HEK293 (cell line): ENCODE data around the gene ZNF865.
A peak's percentile ranks its signal among the peaks of the same experiment; 100 is the strongest.

Experiments
- CTCF ChIA-PET: fragments of 350-600 bp; formaldehyde crosslinking; extraction: SDS; loops from one replicate; lab custom pipeline; 2021; ENCODE audit warnings: antibody characterized with exemption; lab: Yijun Ruan, JAX
- POLR2A ChIA-PET: fragments of 300-600 bp; formaldehyde crosslinking; extraction: SDS; loops from one replicate; lab custom pipeline; 2020; ENCODE audit warnings: antibody characterized with exemption, inconsistent platforms; lab: Yijun Ruan, JAX
- H3K27ac ChIP-seq: fragments of 200-500 bp; sonication (Bioruptor generic); 2 replicates; pipeline ENCODE4 v1.5.1; 2014; ENCODE audit warnings: low read depth, low read length, control low read depth, inconsistent platforms; ENCODE audit errors: extremely low read depth
- H3K36me3 ChIP-seq, 2 experiments: fragments of 200-500 bp in 1 of 2; sonication (Bioruptor generic) in 1 of 2; 1 replicate in 1 of 2; 2 replicates in 1 of 2; pipeline ENCODE4 v1.5.1; 2014 to 2017; ENCODE audit warnings: inconsistent platforms in 2 of 2, low read length in 2 of 2; ENCODE audit not compliant: control insufficient read depth in 2 of 2, insufficient read depth in 1 of 2
- H3K4me1 ChIP-seq: fragments of 200-500 bp; sonication (Bioruptor generic); 2 replicates; pipeline ENCODE4 v1.5.1; 2014; ENCODE audit warnings: mild to moderate bottlenecking, low read length, inconsistent platforms; ENCODE audit not compliant: control insufficient read depth, insufficient read depth
- H3K4me3 ChIP-seq: 2 replicates; pipeline ENCODE4 v1.5.1; 2011; ENCODE audit warnings: low read depth, mild to moderate bottlenecking, control low read depth, low read length, moderate library complexity
- H3K9me3 ChIP-seq: fragments of 200-500 bp; sonication (Bioruptor generic); 2 replicates; pipeline ENCODE4 v1.5.1; 2014; ENCODE audit warnings: low read depth, low read length, inconsistent platforms; ENCODE audit not compliant: control insufficient read depth, insufficient read depth
- BCL11A ChIP-seq: fragments of 450-650 bp; formaldehyde crosslinking; IDR thresholded peaks from 2 replicates; pipeline ENCODE4 v1.5.1; 2016; ENCODE audit warnings: low read depth, missing biosample characterization, missing genetic modification characterization
- KLF7 ChIP-seq: fragments of 450-650 bp; formaldehyde crosslinking; IDR thresholded peaks from 2 replicates; pipeline ENCODE4 v1.5.1; 2016; ENCODE audit warnings: missing biosample characterization, missing genetic modification characterization, borderline replicate concordance
- OSR2 ChIP-seq: fragments of 450-650 bp; formaldehyde crosslinking; IDR thresholded peaks from 2 replicates; pipeline ENCODE4 v1.5.1; 2016; ENCODE audit warnings: missing biosample characterization, missing genetic modification characterization
- SP2 ChIP-seq: fragments of 450-650 bp; formaldehyde crosslinking; IDR thresholded peaks from 2 replicates; pipeline ENCODE4 v1.5.1; 2016; ENCODE audit warnings: missing biosample characterization, missing genetic modification characterization
- SP3 ChIP-seq: fragments of 450-650 bp; formaldehyde crosslinking; IDR thresholded peaks from 2 replicates; pipeline ENCODE4 v1.5.1; 2016; ENCODE audit warnings: missing biosample characterization, missing genetic modification characterization
- ZFP69B ChIP-seq: fragments of 450-650 bp; formaldehyde crosslinking; IDR thresholded peaks from 2 replicates; pipeline ENCODE4 v1.5.1; 2016; ENCODE audit warnings: missing biosample characterization, missing genetic modification characterization
- ZNF169 ChIP-seq: fragments of 450-650 bp; formaldehyde crosslinking; IDR thresholded peaks from 2 replicates; pipeline ENCODE4 v1.5.1; 2016; ENCODE audit warnings: missing biosample characterization, missing genetic modification characterization
- ZNF18 ChIP-seq: fragments of 450-650 bp; formaldehyde crosslinking; IDR thresholded peaks from 2 replicates; pipeline ENCODE4 v1.5.1; 2016; ENCODE audit warnings: missing biosample characterization, missing genetic modification characterization
- ZNF19 ChIP-seq: fragments of 450-650 bp; formaldehyde crosslinking; IDR thresholded peaks from 2 replicates; pipeline ENCODE4; 2016; ENCODE audit warnings: missing biosample characterization, missing genetic modification characterization, low read depth
- ZNF23 ChIP-seq: fragments of 450-650 bp; formaldehyde crosslinking; IDR thresholded peaks from 2 replicates; pipeline ENCODE4 v1.5.1; 2016; ENCODE audit warnings: missing biosample characterization, missing genetic modification characterization, borderline replicate concordance
- ZNF335 ChIP-seq: fragments of 450-650 bp; formaldehyde crosslinking; conservative IDR thresholded peaks from 2 replicates; pipeline ENCODE4 v1.5.1; 2016; ENCODE audit warnings: missing biosample characterization, missing genetic modification characterization
- ZNF362 ChIP-seq: fragments of 450-650 bp; formaldehyde crosslinking; IDR thresholded peaks from 2 replicates; pipeline ENCODE4 v1.5.1; 2016; ENCODE audit warnings: missing biosample characterization, missing genetic modification characterization
- ZNF654 ChIP-seq: fragments of 450-650 bp; formaldehyde crosslinking; IDR thresholded peaks from 2 replicates; pipeline ENCODE4 v1.5.1; 2016; ENCODE audit warnings: low read depth, missing biosample characterization, missing genetic modification characterization
- ZNF704 ChIP-seq: fragments of 450-650 bp; formaldehyde crosslinking; IDR thresholded peaks from 2 replicates; pipeline ENCODE4 v1.5.1; 2016; ENCODE audit warnings: missing biosample characterization, missing genetic modification characterization
- ZNF76 ChIP-seq: fragments of 450-650 bp; formaldehyde crosslinking; IDR thresholded peaks from 2 replicates; pipeline ENCODE4; 2016; ENCODE audit warnings: low read depth, missing biosample characterization, missing genetic modification characterization, borderline replicate concordance
- TF ChIP-seq, protein P1 (sequence below): fragments of 450-650 bp; formaldehyde crosslinking; IDR thresholded peaks from 2 replicates; pipeline ENCODE4 v1.5.1; 2016; ENCODE audit warnings: missing biosample characterization, missing genetic modification characterization, low read depth
- TF ChIP-seq, protein P2 (sequence below): fragments of 450-650 bp; formaldehyde crosslinking; IDR thresholded peaks from 2 replicates; pipeline ENCODE4 v1.5.1; 2016; ENCODE audit warnings: missing biosample characterization, missing genetic modification characterization
- TF ChIP-seq, protein P3 (sequence below): fragments of 450-650 bp; formaldehyde crosslinking; IDR thresholded peaks from 2 replicates; pipeline ENCODE4 v1.5.1; 2016; ENCODE audit warnings: missing biosample characterization, missing genetic modification characterization
- TF ChIP-seq, protein P4 (sequence below): fragments of 450-650 bp; formaldehyde crosslinking; IDR thresholded peaks from 2 replicates; pipeline ENCODE4 v1.5.1; 2017; ENCODE audit warnings: missing biosample characterization, missing genetic modification characterization

The ZNF865 gene

DNA sequence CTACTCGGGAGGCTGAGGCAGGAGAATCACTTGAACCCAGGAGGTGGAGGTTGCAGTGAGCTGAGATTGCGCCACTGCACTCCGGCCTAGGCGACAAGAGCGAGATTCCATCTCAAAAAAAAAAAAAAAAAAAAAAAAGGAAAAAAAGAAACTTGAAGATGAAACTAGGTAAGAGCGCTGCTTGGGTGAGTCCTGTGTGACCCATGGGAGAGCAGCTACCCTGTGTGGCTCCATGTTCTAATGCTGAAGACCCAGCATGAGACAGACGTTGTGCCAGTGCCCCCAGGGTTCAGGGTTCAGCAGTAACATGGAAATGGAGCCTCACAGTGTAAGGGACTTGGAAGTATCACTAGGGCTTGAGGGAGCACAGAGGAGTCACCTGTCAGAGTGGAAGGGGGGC is 13.0 kb downstream of the ZNF865 start:
- Histone ChIP-seq H3K27ac (no peak overlapping the region), H3K4me1 (no peaks in the 10 kb centered on the region; the same call in 1 of the 2 replicates)
- POLR2A ChIA-PET: interaction anchor here (0.6 to 9.1 kb wide), 9 partner anchors 13 to 529 kb away, joined by 3 to 75 read pairs (median 4); partner anchors contain the start of genes FIZ1, ZNF579 and ZNF865

GRCh38 chr19:55619286-55619685 is 13.8 kb downstream of the ZNF865 start:
- no peak for TF ChIP-seq ZNF169 (tag by site-specific recombination)
- TF ChIP-seq SP2: no peak
- TF ChIP-seq ZNF23 (tag by site-specific recombination): no peak
- no peak for TF ChIP-seq ZNF19 (tag by site-specific recombination)
- no peak for TF ChIP-seq SP3 (tag by site-specific recombination)
- no peak for TF ChIP-seq ZNF18 (tag by site-specific recombination)
- no peak for TF ChIP-seq KLF7 (tag by site-specific recombination)
- no peak for TF ChIP-seq ZNF654 (tag by site-specific recombination)
- TF ChIP-seq ZFP69B (tag by site-specific recombination): no peak
- TF ChIP-seq, protein P1, sequence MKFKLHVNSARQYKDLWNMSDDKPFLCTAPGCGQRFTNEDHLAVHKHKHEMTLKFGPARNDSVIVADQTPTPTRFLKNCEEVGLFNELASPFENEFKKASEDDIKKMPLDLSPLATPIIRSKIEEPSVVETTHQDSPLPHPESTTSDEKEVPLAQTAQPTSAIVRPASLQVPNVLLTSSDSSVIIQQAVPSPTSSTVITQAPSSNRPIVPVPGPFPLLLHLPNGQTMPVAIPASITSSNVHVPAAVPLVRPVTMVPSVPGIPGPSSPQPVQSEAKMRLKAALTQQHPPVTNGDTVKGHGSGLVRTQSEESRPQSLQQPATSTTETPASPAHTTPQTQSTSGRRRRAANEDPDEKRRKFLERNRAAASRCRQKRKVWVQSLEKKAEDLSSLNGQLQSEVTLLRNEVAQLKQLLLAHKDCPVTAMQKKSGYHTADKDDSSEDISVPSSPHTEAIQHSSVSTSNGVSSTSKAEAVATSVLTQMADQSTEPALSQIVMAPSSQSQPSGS: no peak
- TF ChIP-seq ZNF704 (tag by site-specific recombination): no peak
- TF ChIP-seq, protein P2, sequence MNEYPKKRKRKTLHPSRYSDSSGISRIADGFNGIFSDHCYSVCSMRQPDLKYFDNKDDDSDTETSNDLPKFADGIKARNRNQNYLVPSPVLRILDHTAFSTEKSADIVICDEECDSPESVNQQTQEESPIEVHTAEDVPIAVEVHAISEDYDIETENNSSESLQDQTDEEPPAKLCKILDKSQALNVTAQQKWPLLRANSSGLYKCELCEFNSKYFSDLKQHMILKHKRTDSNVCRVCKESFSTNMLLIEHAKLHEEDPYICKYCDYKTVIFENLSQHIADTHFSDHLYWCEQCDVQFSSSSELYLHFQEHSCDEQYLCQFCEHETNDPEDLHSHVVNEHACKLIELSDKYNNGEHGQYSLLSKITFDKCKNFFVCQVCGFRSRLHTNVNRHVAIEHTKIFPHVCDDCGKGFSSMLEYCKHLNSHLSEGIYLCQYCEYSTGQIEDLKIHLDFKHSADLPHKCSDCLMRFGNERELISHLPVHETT (tag by site-specific recombination): no peak
- no peak for TF ChIP-seq OSR2 (tag by site-specific recombination)
- TF ChIP-seq, protein P3, sequence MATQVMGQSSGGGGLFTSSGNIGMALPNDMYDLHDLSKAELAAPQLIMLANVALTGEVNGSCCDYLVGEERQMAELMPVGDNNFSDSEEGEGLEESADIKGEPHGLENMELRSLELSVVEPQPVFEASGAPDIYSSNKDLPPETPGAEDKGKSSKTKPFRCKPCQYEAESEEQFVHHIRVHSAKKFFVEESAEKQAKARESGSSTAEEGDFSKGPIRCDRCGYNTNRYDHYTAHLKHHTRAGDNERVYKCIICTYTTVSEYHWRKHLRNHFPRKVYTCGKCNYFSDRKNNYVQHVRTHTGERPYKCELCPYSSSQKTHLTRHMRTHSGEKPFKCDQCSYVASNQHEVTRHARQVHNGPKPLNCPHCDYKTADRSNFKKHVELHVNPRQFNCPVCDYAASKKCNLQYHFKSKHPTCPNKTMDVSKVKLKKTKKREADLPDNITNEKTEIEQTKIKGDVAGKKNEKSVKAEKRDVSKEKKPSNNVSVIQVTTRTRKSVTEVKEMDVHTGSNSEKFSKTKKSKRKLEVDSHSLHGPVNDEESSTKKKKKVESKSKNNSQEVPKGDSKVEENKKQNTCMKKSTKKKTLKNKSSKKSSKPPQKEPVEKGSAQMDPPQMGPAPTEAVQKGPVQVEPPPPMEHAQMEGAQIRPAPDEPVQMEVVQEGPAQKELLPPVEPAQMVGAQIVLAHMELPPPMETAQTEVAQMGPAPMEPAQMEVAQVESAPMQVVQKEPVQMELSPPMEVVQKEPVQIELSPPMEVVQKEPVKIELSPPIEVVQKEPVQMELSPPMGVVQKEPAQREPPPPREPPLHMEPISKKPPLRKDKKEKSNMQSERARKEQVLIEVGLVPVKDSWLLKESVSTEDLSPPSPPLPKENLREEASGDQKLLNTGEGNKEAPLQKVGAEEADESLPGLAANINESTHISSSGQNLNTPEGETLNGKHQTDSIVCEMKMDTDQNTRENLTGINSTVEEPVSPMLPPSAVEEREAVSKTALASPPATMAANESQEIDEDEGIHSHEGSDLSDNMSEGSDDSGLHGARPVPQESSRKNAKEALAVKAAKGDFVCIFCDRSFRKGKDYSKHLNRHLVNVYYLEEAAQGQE (tag by site-specific recombination): no peak
- no peak for TF ChIP-seq ZNF76
- no peak for TF ChIP-seq ZNF335

More for the DNA sequence above, 13.0 kb downstream of the ZNF865 start:
- H3K9me3 ChIP-seq: no peaks in the 10 kb centered on the region
- CTCF ChIA-PET: interaction anchor here (0.6 to 4.6 kb wide), 8 partner anchors 9 to 488 kb away, joined by 3 to 29 read pairs (median 5); partner anchors contain the start of gene ZNF865
- H3K4me3 ChIP-seq: no peak overlapping the region
- TF ChIP-seq ZNF362 (0 out of 2 replicates have a peak, but pooled peaks have one; percentile 51), BCL11A (tag by site-specific recombination) (no peak)
- TF ChIP-seq, protein P4, sequence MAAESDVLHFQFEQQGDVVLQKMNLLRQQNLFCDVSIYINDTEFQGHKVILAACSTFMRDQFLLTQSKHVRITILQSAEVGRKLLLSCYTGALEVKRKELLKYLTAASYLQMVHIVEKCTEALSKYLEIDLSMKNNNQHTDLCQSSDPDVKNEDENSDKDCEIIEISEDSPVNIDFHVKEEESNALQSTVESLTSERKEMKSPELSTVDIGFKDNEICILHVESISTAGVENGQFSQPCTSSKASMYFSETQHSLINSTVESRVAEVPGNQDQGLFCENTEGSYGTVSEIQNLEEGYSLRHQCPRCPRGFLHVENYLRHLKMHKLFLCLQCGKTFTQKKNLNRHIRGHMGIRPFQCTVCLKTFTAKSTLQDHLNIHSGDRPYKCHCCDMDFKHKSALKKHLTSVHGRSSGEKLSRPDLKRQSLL (tag by site-specific recombination): no peak
- H3K36me3 ChIP-seq: peaks cover 5 to 28% of the 10 kb centered on the region in 2 experiments; a peak in 2 of 3 replicates

More at GRCh38 chr19:55619286-55619685, 13.8 kb downstream of the ZNF865 start:
- H3K4me3 ChIP-seq: no peak overlapping the region
- H3K27ac ChIP-seq: no peak overlapping the region
- H3K36me3 ChIP-seq: peaks cover 5 to 28% of the 10 kb centered on the region in 2 experiments; a peak in 2 of 3 replicates
- no peaks in the 10 kb centered on the region for H3K9me3 ChIP-seq
- no peaks in the 10 kb centered on the region; the same call in 1 of the 2 replicates for H3K4me1 ChIP-seq
- ChIA-PET POLR2A (interaction anchor here (0.8 to 9.1 kb wide), 4 partner anchors 14 to 38 kb away, joined by 3 to 75 read pairs (median 6); partner anchors contain the start of genes FIZ1, ZNF579 and ZNF865), CTCF (interaction anchor here (1.6 to 4.6 kb wide), 3 partner anchors 13 to 115 kb away, joined by 5 to 29 read pairs (median 23); partner anchors contain the start of gene ZNF865)
